OCI-LY3 (cell line): Measurements from ENCODE around the gene IFT88.

ENCODE experiments used
- H2AFZ ChIP-seq: fragments of 200-600, 300-600 bp; shearing (Covaris generic); 2 replicates; pipeline ENCODE4 v1.6.0; 2014; ENCODE audit warnings: antibody characterized with exemption, low read depth, low read length
- H3K27ac ChIP-seq: fragments of 200-600, 300-600 bp; sonication (generic); 2 replicates; pipeline ENCODE4 v1.5.1; 2014; ENCODE audit warnings: mild to moderate bottlenecking, low read length, moderate library complexity, mixed read lengths
- H3K27me3 ChIP-seq: fragments of 200-600, 300-600 bp; sonication (generic); 2 replicates; pipeline ENCODE4 v1.6.1; 2014; ENCODE audit warnings: low read depth, low read length, mixed read lengths
- H3K36me3 ChIP-seq: fragments of 200-600, 300-600 bp; sonication (generic); replicated peaks from 2 replicates; pipeline ENCODE3; 2014; ENCODE audit warnings: low read depth, low read length, mixed read lengths
- H3K4me1 ChIP-seq: fragments of 300-600, 200-600 bp; sonication (generic); 2 replicates; pipeline ENCODE4 v1.6.1; 2014; ENCODE audit warnings: low read length, mixed read lengths
- H3K4me2 ChIP-seq: fragments of 200-600, 300-600 bp; sonication (generic); 2 replicates; pipeline ENCODE4 v1.6.1; 2014; ENCODE audit warnings: low read length, mixed read lengths
- H3K4me3 ChIP-seq: fragments of 300-600, 200-600 bp; sonication (generic); 2 replicates; pipeline ENCODE4 v1.5.1; 2014; ENCODE audit warnings: antibody characterized with exemption, mild to moderate bottlenecking, low read length, moderate library complexity
- H3K79me2 ChIP-seq: fragments of 300-600, 200-600 bp; shearing (Covaris generic); 2 replicates; pipeline ENCODE4 v1.6.1; 2014; ENCODE audit warnings: mild to moderate bottlenecking, low read length, mixed read lengths
- H3K9ac ChIP-seq: fragments of 300-600, 200-600 bp; shearing (Covaris generic); 2 replicates; pipeline ENCODE4 v1.6.0; 2014; ENCODE audit warnings: mild to moderate bottlenecking, low read length, moderate library complexity
- H3K9me3 ChIP-seq: fragments of 200-600, 300-600 bp; shearing (Covaris generic); 2 replicates; pipeline ENCODE4 v1.6.1; 2014; ENCODE audit warnings: low read length, mixed read lengths; ENCODE audit not compliant: insufficient read depth
- H4K20me1 ChIP-seq: fragments of 200-600, 300-600 bp; sonication (generic); 2 replicates; pipeline ENCODE4 v1.6.1; 2016; ENCODE audit warnings: low read length, mixed read lengths; ENCODE audit not compliant: insufficient read depth
- CTCF ChIP-seq: fragments of 200-600, 300-600 bp; sonication (generic); IDR thresholded peaks from 2 replicates; pipeline ENCODE4 v1.5.1; 2014; ENCODE audit warnings: antibody characterized with exemption, low read length, low read depth
- EZH2phosphoT487 ChIP-seq: fragments of 200-600 bp; shearing (Covaris generic); IDR thresholded peaks from 2 replicates; pipeline ENCODE4 v1.6.1; 2018; ENCODE audit warnings: antibody characterized with exemption, mixed run types, low read depth

The IFT88 gene

GRCh38 chr13:20624213-20624612, 57.3 kb downstream of the IFT88 start:
- H3K27me3 ChIP-seq = no peaks in the 10 kb centered on the region
- no peak overlapping the region for H3K27ac ChIP-seq
- no peaks in the 10 kb centered on the region for H3K79me2 ChIP-seq
- H3K9ac ChIP-seq = no peak overlapping the region
- H3K4me2 ChIP-seq = no peak overlapping the region
- TF ChIP-seq EZH2phosphoT487 (no peak), CTCF (no peak)
- H3K36me3 ChIP-seq = peaks cover 11% of the 10 kb centered on the region
- no peaks in the 10 kb centered on the region for H4K20me1 ChIP-seq
- no peak overlapping the region for H2AFZ ChIP-seq
- H3K9me3 ChIP-seq = peaks cover 5% of the 10 kb centered on the region
- H3K4me3 ChIP-seq = no peak overlapping the region
- H3K4me1 ChIP-seq = no peaks in the 10 kb centered on the region

- Histone ChIP-seq H3K27ac (no peak overlapping the region), H3K9ac (no peak overlapping the region), H3K4me3 (no peak overlapping the region), H3K4me2 (no peak overlapping the region), H4K20me1 (no peaks in the 10 kb centered on the region), H3K36me3 (no peaks in the 10 kb centered on the region), H3K4me1 (0 out of 2 replicates have a peak, but pooled peaks cover 4% of the 10 kb centered on the region), H3K9me3 (no peaks in the 10 kb centered on the region), H3K27me3 (no peaks in the 10 kb centered on the region), H3K79me2 (no peaks in the 10 kb centered on the region), H2AFZ (no peak overlapping the region)
- TF ChIP-seq EZH2phosphoT487 (no peak), CTCF (no peak)
Observed at GRCh38 chr13:20633802-20634201, 66.8 kb downstream of the IFT88 start.

GRCh38 chr13:20636079-20636478, 69.1 kb downstream of the IFT88 start:
- Histone ChIP-seq H3K9ac (no peak overlapping the region), H3K79me2 (no peaks in the 10 kb centered on the region), H3K4me1 (0 out of 2 replicates have a peak, but pooled peaks cover 4% of the 10 kb centered on the region), H3K27me3 (no peaks in the 10 kb centered on the region), H3K4me3 (no peak overlapping the region), H2AFZ (no peak overlapping the region), H3K27ac (no peak overlapping the region), H4K20me1 (no peaks in the 10 kb centered on the region), H3K4me2 (no peak overlapping the region), H3K36me3 (no peaks in the 10 kb centered on the region), H3K9me3 (no peaks in the 10 kb centered on the region)
- no peak for TF ChIP-seq CTCF
- no peak for TF ChIP-seq EZH2phosphoT487

GRCh38 chr13:20637811-20638210, 70.9 kb downstream of the IFT88 start:
- Histone ChIP-seq H4K20me1 (no peaks in the 10 kb centered on the region), H3K4me2 (no peak overlapping the region), H3K9ac (no peak overlapping the region), H3K9me3 (no peaks in the 10 kb centered on the region), H3K4me1 (0 out of 2 replicates have a peak, but pooled peaks cover 4% of the 10 kb centered on the region), H3K27me3 (no peaks in the 10 kb centered on the region), H3K79me2 (no peaks in the 10 kb centered on the region), H3K27ac (no peak overlapping the region), H3K36me3 (no peaks in the 10 kb centered on the region), H2AFZ (no peak overlapping the region), H3K4me3 (no peak overlapping the region)
- TF ChIP-seq EZH2phosphoT487 (no peak), CTCF (no peak)
